Measurements from ENCODE around the gene LCOR.

DNA sequence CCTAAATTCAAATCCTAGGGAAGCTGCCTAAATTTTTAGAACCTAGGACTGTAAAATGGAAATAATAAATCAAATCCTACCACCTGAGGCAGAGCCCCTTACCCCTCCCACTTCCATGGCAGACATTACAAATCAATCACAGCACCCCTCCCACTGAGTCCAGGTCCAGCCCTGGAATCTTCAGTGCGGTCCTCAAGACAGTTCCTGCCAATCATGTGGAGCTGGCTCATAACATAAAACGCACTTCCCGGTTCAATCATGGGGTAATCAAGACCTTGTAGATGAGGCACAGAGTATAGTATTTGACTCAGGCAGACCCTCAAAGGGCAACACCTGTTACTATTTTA lies 196.7 kb downstream of the LCOR start:
- no peak for TF ChIP-seq ZNF274 (IDR thresholded peaks at IDR 0.05; ENCODE audit: borderline replicate concordance, low read depth, low read length)
- TF ChIP-seq, protein P1, sequence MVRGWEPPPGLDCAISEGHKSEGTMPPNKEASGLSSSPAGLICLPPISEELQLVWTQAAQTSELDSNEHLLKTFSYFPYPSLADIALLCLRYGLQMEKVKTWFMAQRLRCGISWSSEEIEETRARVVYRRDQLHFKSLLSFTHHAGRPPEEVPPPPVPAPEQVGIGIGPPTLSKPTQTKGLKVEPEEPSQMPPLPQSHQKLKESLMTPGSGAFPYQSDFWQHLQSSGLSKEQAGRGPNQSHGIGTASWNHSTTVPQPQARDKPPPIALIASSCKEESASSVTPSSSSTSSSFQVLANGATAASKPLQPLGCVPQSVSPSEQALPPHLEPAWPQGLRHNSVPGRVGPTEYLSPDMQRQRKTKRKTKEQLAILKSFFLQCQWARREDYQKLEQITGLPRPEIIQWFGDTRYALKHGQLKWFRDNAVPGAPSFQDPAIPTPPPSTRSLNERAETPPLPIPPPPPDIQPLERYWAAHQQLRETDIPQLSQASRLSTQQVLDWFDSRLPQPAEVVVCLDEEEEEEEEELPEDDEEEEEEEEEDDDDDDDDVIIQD (CRISPR knock-in tag; IDR thresholded peaks at IDR 0.05): no peak
- no peak for TF ChIP-seq GTF2F1 (IDR thresholded peaks at IDR 0.05; ENCODE audit: low read depth, low read length)
- no peak for TF ChIP-seq LEF1 (IDR thresholded peaks at IDR 0.05)
- no peak for TF ChIP-seq ZFP30 (CRISPR knock-in tag; IDR thresholded peaks at IDR 0.05; ENCODE audit: borderline replicate concordance)
- no peak for TF ChIP-seq BRCA1 (IDR thresholded peaks at IDR 0.05)
- TF ChIP-seq BRCA1 (CRISPR knock-in tag; IDR thresholded peaks at IDR 0.05): no peak
- TF ChIP-seq, protein P2, sequence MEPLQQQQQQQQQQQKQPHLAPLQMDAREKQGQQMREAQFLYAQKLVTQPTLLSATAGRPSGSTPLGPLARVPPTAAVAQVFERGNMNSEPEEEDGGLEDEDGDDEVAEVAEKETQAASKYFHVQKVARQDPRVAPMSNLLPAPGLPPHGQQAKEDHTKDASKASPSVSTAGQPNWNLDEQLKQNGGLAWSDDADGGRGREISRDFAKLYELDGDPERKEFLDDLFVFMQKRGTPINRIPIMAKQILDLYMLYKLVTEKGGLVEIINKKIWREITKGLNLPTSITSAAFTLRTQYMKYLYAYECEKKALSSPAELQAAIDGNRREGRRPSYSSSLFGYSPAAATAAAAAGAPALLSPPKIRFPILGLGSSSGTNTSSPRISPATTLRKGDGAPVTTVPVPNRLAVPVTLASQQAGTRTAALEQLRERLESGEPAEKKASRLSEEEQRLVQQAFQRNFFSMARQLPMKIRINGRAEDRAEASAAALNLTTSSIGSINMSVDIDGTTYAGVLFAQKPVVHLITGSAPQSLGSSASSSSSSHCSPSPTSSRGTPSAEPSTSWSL (CRISPR knock-in tag; IDR thresholded peaks at IDR 0.05; ENCODE audit: borderline replicate concordance): no peak
- no peak for TF ChIP-seq RAD21 (CRISPR knock-in tag; conservative IDR thresholded peaks at IDR 0.05 in 1 of 2, IDR thresholded peaks at IDR 0.05 in 1 of 2)
- TF ChIP-seq TAF7 (tag; IDR thresholded peaks at IDR 0.05): no peak
- TF ChIP-seq, protein P3, sequence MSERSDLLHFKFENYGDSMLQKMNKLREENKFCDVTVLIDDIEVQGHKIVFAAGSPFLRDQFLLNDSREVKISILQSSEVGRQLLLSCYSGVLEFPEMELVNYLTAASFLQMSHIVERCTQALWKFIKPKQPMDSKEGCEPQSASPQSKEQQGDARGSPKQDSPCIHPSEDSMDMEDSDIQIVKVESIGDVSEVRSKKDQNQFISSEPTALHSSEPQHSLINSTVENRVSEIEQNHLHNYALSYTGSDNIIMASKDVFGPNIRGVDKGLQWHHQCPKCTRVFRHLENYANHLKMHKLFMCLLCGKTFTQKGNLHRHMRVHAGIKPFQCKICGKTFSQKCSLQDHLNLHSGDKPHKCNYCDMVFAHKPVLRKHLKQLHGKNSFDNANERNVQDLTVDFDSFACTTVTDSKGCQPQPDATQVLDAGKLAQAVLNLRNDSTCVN (CRISPR knock-in tag; IDR thresholded peaks at IDR 0.05): no peak
- TF ChIP-seq ZNF134 (CRISPR knock-in tag; conservative IDR thresholded peaks at IDR 0.05): no peak
- TF ChIP-seq, protein P4, sequence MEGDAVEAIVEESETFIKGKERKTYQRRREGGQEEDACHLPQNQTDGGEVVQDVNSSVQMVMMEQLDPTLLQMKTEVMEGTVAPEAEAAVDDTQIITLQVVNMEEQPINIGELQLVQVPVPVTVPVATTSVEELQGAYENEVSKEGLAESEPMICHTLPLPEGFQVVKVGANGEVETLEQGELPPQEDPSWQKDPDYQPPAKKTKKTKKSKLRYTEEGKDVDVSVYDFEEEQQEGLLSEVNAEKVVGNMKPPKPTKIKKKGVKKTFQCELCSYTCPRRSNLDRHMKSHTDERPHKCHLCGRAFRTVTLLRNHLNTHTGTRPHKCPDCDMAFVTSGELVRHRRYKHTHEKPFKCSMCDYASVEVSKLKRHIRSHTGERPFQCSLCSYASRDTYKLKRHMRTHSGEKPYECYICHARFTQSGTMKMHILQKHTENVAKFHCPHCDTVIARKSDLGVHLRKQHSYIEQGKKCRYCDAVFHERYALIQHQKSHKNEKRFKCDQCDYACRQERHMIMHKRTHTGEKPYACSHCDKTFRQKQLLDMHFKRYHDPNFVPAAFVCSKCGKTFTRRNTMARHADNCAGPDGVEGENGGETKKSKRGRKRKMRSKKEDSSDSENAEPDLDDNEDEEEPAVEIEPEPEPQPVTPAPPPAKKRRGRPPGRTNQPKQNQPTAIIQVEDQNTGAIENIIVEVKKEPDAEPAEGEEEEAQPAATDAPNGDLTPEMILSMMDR (IDR thresholded peaks at IDR 0.05 in 2 of 3, conservative IDR thresholded peaks at IDR 0.05 in 1 of 3; ENCODE audit: insufficient read depth in 2 of 3, low read depth in 1 of 3, low read length in 3 of 3): no peak
